ENCODE data around the gene PRPF40A. TPM values are rescaled to one million over a fixed set of nuclear protein-coding genes. Genes with fewer than 3 reads are reported as not detected.

Gene PRPF40A
- total RNA-seq, 4 donors from 2014 or later, result 66.4 to 109 (median 82.8) TPM

DNA sequence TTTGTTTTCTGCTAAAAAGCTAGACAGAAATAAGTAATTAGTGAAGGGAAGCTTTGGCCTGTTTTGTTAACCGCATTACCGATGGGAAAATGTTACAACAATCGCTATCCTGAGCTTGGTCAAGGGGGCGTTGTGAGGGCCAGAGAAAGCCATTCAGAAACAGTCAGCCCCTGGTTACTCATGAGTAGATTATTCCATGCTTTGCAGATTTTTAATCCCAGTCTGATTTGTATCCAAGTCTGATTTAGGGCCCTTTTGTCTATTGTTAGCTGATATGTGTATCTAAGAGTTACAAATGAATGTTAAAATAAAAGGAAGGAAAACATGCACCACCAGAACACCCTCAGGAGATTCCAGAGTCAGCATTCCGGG is 99.1 kb downstream of the PRPF40A start:
- peaks cover 19% of the 10 kb centered on the region for H3K36me3 ChIP-seq
- H3K4me1 ChIP-seq, result no peaks in the 10 kb centered on the region
- H3K27ac ChIP-seq, result no peak overlapping the region
- H3K27me3 ChIP-seq, result no peaks in the 10 kb centered on the region
- TF ChIP-seq POLR2AphosphoS5 (IDR thresholded peaks at IDR 0.05) (no peak), EP300 (IDR thresholded peaks at IDR 0.05) (no peak), POLR2A (IDR thresholded peaks at IDR 0.05) (no peak)
- TF ChIP-seq, protein P1, sequence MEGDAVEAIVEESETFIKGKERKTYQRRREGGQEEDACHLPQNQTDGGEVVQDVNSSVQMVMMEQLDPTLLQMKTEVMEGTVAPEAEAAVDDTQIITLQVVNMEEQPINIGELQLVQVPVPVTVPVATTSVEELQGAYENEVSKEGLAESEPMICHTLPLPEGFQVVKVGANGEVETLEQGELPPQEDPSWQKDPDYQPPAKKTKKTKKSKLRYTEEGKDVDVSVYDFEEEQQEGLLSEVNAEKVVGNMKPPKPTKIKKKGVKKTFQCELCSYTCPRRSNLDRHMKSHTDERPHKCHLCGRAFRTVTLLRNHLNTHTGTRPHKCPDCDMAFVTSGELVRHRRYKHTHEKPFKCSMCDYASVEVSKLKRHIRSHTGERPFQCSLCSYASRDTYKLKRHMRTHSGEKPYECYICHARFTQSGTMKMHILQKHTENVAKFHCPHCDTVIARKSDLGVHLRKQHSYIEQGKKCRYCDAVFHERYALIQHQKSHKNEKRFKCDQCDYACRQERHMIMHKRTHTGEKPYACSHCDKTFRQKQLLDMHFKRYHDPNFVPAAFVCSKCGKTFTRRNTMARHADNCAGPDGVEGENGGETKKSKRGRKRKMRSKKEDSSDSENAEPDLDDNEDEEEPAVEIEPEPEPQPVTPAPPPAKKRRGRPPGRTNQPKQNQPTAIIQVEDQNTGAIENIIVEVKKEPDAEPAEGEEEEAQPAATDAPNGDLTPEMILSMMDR (IDR thresholded peaks at IDR 0.05), result no peak
- no peak for DNase-seq (ENCODE audit: low spot score in 2 of 2)
- no peak overlapping the region for H3K4me3 ChIP-seq
- H3K9me3 ChIP-seq, result no peaks in the 10 kb centered on the region
- 78% methylated on average over 5 of the region's 5 CpGs for WGBS

DNA sequence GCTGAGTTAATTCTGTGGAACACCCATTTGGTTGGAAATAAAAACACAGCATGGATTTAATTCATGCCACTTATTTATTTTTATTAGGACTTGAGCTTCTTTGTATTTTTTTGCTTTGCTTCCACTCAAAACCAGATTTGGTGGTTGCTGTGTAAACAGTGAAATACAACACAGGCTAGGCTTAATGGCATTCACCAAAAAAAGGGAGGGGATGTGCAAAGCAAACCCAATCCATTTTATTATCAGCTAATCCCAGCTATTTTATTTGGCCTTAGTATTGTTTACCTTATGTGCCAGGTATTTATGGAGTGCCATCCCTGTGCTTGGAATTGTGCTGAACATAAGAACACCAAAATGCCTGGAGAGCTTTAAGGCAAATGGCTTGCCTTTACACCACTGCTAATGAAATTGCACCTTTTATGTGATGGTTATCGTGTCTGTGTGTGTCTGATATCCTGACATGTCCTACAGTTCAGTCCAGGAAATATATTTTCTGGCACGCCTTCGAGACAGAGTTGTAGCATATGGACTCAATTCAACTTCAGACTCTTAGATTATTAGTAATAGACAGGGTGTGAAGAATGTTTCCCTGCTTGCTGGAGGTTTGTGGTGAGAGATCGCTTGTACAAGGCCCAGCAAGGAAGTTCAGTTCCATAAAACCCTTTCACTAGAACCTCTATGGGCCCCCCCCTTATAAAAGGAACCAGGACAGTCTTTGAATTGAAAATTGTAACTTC is 99.6 kb downstream of the PRPF40A start:
- H3K36me3 ChIP-seq, result peaks cover 19% of the 10 kb centered on the region
- peaks cover 3% of the 10 kb centered on the region for H3K4me1 ChIP-seq
- H3K27me3 ChIP-seq, result no peaks in the 10 kb centered on the region
- H3K4me3 ChIP-seq, result no peak overlapping the region
- TF ChIP-seq EP300 (IDR thresholded peaks at IDR 0.05) (no peak), POLR2AphosphoS5 (IDR thresholded peaks at IDR 0.05) (no peak), POLR2A (IDR thresholded peaks at IDR 0.05) (no peak)
- TF ChIP-seq, protein P1 (IDR thresholded peaks at IDR 0.05), result no peak
- no peaks in the 10 kb centered on the region for H3K9me3 ChIP-seq
- no peak for DNase-seq (ENCODE audit: low spot score in 2 of 2)
- H3K27ac ChIP-seq, result no peak overlapping the region
- WGBS, result 74% methylated on average over 4 of the region's 4 CpGs

DNA sequence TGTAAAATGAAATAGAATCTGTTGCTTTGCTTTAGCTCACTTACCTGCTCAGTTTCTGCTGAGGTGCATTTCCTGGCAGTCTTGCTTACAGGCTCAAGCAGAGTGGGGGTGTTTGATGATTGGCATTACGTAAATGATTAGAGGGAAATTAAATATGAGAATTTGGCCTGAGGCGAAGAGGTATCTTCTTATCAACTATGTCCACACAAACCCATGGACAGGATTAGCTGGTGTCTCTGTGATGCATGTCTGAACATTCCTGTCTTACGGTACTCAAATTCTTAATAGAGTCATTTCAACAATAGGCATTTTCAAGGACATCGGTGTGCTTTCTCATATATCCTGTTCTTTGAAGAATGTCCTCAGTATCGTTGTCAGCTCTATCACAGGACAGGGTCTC is 102.1 kb downstream of the PRPF40A start:
- no peak for DNase-seq (ENCODE audit: low spot score in 2 of 2)
- Histone ChIP-seq H3K9me3 (no peaks in the 10 kb centered on the region), H3K4me1 (peaks cover 13% of the 10 kb centered on the region), H3K36me3 (peaks cover 16% of the 10 kb centered on the region), H3K27me3 (no peaks in the 10 kb centered on the region), H3K27ac (no peak overlapping the region), H3K4me3 (no peak overlapping the region)
- WGBS, result 86% methylated on average over 5 of the region's 5 CpGs
- no peak for TF ChIP-seq EP300 (IDR thresholded peaks at IDR 0.05)
- no peak for TF ChIP-seq POLR2A (IDR thresholded peaks at IDR 0.05)
- TF ChIP-seq, protein P1 (IDR thresholded peaks at IDR 0.05), result no peak
- no peak for TF ChIP-seq POLR2AphosphoS5 (IDR thresholded peaks at IDR 0.05)

DNA sequence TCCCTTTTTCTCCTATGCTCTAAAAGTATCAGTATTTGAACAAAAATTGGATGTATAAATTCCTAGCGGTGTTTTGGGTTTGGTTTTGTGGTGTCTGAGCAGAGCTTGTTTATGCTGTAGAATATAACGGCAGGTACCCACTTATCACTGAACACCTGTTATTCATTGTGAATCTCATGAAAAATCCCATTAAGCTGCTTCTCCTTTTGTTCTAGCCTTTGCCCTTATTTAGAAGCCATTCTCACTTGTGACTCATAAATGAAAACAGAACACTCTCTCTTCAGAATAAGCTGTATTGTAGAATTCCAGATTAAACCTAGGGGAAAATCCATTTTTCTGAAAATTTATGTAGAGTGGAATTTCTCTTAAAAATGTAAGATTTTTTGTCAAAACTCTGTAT is 104.0 kb downstream of the PRPF40A start:
- H3K4me3 ChIP-seq, result no peak overlapping the region
- DNase-seq (ENCODE audit: low spot score in 2 of 2), result no peak
- H3K27me3 ChIP-seq, result no peaks in the 10 kb centered on the region
- peaks cover 13% of the 10 kb centered on the region for H3K4me1 ChIP-seq
- 82% methylated on average over 2 of the region's 2 CpGs for WGBS
- TF ChIP-seq POLR2A (IDR thresholded peaks at IDR 0.05) (no peak), EP300 (IDR thresholded peaks at IDR 0.05) (no peak), POLR2AphosphoS5 (IDR thresholded peaks at IDR 0.05) (no peak)
- TF ChIP-seq, protein P1 (IDR thresholded peaks at IDR 0.05), result no peak
- no peaks in the 10 kb centered on the region for H3K9me3 ChIP-seq
- peaks cover 10% of the 10 kb centered on the region for H3K36me3 ChIP-seq
- H3K27ac ChIP-seq, result no peak overlapping the region

DNA sequence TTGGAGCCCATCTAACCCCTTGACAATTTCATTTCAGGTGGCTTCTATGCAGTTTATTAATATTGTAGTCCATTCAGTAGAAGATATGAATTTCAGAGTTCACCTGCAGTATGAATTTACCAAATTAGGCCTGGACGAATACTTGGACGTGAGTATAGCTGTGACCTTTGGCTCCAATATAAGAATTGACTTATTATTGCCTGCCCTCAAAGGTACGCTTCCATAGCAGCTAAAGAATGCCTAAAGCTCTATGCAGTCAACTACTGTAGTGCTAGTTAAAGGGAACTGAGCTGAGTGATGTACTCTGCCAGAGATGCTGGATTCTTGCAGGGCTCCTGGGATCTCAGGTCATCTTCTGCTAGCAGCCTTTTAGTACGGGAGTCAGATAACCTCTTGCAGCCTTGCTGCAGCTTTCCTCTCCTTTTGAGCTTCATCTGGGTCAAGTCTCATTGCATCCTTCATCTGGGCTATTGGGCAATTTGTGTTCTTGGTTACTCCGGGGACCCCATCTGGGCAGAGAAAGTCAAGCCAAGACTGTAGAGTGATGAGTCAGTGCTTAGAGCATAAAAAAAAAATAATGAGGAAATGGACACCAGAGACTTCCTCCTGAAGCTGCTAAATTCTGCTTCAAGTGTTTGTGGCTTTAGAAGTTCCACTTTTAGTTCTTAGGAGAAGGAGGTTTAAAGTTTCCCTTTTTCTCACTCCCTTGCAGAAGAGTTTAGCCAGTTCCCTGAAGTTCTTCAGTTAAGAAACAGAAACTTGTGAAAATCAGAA is 105.6 kb downstream of the PRPF40A start:
- TF ChIP-seq POLR2AphosphoS5 (IDR thresholded peaks at IDR 0.05) (peak in 2 of 3 donors; percentile 32 to 69), EP300 (IDR thresholded peaks at IDR 0.05) (no peak)
- 73% methylated on average over 5 of the region's 5 CpGs for WGBS
- no peaks in the 10 kb centered on the region for H3K27me3 ChIP-seq
- DNase-seq (ENCODE audit: low spot score in 2 of 2), result peak in 1 of 2 donors; percentile 67
- H3K36me3 ChIP-seq, result peaks cover 4% of the 10 kb centered on the region
- H3K27ac ChIP-seq, result peak overlapping the region; percentile 58
- no peaks in the 10 kb centered on the region for H3K9me3 ChIP-seq
- no peak overlapping the region for H3K4me3 ChIP-seq
- peaks cover 13% of the 10 kb centered on the region for H3K4me1 ChIP-seq
